ENCODE results near the gene IFI16. TPM values are rescaled to one million over a fixed set of nuclear protein-coding genes. Genes with fewer than 3 reads are reported as not detected.

The IFI16 gene
- total RNA-seq, 1 experiment from 2014 or later: 2.9 TPM

DNA sequence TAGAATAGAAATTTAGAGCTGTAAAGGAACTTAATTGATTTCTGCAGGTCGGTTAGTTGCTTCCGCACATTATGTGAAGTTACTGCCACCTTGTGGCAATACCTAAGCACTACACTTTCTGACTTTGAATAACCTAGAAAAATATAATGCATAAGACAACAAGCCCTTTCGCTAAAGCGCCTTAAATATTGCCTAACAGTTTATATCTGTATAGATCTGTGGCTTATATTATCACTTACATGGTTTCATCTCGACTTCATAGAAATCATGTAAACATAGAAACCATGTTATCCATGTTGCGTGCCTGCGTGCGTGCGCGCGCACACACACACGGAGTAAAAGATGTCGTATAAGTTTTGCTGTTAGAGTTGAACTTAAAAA lies 10.9 kb upstream of the IFI16 start:
- no peak overlapping the region for H3K27ac ChIP-seq (ENCODE audit: insufficient read length, low read depth, low read length)
- H2AFZ ChIP-seq (ENCODE audit: low read length): peak overlapping the region; percentile 83
- no peak overlapping the region for H4K8ac ChIP-seq (replicated peaks; ENCODE audit: insufficient read length, low read depth, low read length)
- WGBS (ENCODE audit: extremely low coverage, insufficient read length, low lambda C conversion rate): no CpG with 5 or more reads among the region's 13 CpGs
- no peak overlapping the region for H3K14ac ChIP-seq (ENCODE audit: insufficient read depth, low read length)
- no peak overlapping the region for H3K23ac ChIP-seq (ENCODE audit: insufficient read length, low read depth, low read length)
- no peaks in the 10 kb centered on the region for H3K36me3 Mint-ChIP-seq (ENCODE audit: insufficient read depth in 1 of 3, low read depth in 3 of 3)
- H3K27me3 Mint-ChIP-seq (ENCODE audit: low read depth): 0 out of 2 replicates have a peak, but pooled peaks cover under 1% of the 10 kb centered on the region
- no peak overlapping the region for H4K5ac ChIP-seq (ENCODE audit: insufficient read length, low read depth, low read length)
- no peak overlapping the region for H2BK5ac ChIP-seq (ENCODE audit: insufficient read length, low read length)
- peak overlapping the region; percentile 71 to 79 for H3K4me3 Mint-ChIP-seq
- no peak overlapping the region for H3K9ac ChIP-seq (ENCODE audit: extremely low read depth, insufficient read length, low read length)
- no peak overlapping the region for H3T11ph ChIP-seq (ENCODE audit: low read length)
- H3K56ac ChIP-seq (ENCODE audit: insufficient read length, low read depth, low read length): no peak overlapping the region
- no peak overlapping the region for H3K18ac ChIP-seq (ENCODE audit: insufficient read length, low read depth, low read length)
- peak; percentile 96 for TF ChIP-seq CTCF (conservative IDR thresholded peaks at IDR 0.05)
- peak overlapping the region; percentile 93 for H3K4me2 ChIP-seq (ENCODE audit: insufficient read depth, insufficient read length, low read length)
- no peaks in the 10 kb centered on the region; the same call in 1 of the 2 replicates for H3K4me1 ChIP-seq (ENCODE audit: insufficient read depth, low read length)
- no peak for DNase-seq
- no peak overlapping the region for H2BK15ac ChIP-seq (ENCODE audit: low read depth, low read length)
- no peaks in the 10 kb centered on the region for H4K20me1 ChIP-seq (ENCODE audit: control insufficient read depth, insufficient read depth, insufficient read length)
- no peaks in the 10 kb centered on the region for H3K9me3 Mint-ChIP-seq
- no peaks in the 10 kb centered on the region for H3K27me3 ChIP-seq (ENCODE audit: insufficient read depth, low read length)
- peaks cover 7% of the 10 kb centered on the region for H3K23me2 ChIP-seq (ENCODE audit: insufficient read length, low read depth, low read length, poor library complexity, severe bottlenecking)
- H3K27ac Mint-ChIP-seq: no peak overlapping the region
- H3K9me3 ChIP-seq (ENCODE audit: control insufficient read depth, low read depth, low read length): no peaks in the 10 kb centered on the region
- H2BK20ac ChIP-seq (ENCODE audit: low read depth, low read length, poor library complexity, severe bottlenecking): no peak overlapping the region
- H2BK120ac ChIP-seq (ENCODE audit: low read depth, low read length, poor library complexity, severe bottlenecking): no peak overlapping the region
- H3K4me1 Mint-ChIP-seq: peaks cover 22 to 26% of the 10 kb centered on the region in 2 experiments
- H4K91ac ChIP-seq (ENCODE audit: insufficient read length, low read depth, low read length): no peak overlapping the region
- no peaks in the 10 kb centered on the region for H3K79me1 ChIP-seq (ENCODE audit: insufficient read depth, low read depth, low read length, poor library complexity, severe bottlenecking)
- no peak overlapping the region for H2BK12ac ChIP-seq (ENCODE audit: insufficient read length, low read depth, low read length)
- no peak overlapping the region for H2AK5ac ChIP-seq (ENCODE audit: insufficient read length, low read length)
- no peaks in the 10 kb centered on the region for H3K79me2 ChIP-seq (ENCODE audit: insufficient read depth, low read length)
- H3K4ac ChIP-seq (ENCODE audit: low read depth, low read length): no peak overlapping the region
